Heart right ventricle (tissue), 16 donors: ENCODE measurements around the gene OGT. TPM values are rescaled to one million over a fixed set of nuclear protein-coding genes. Genes with fewer than 3 reads are reported as not detected.
"Not testable (repeated sequence)": the region's sequence is repeated elsewhere in the genome, so short reads cannot be mapped to it uniquely, and the experiment has no call there.

Experiments used
- ATAC-seq, 8 donors: fragments of 200-7000 bp; cut with Tn5 transposase; one replicate each; pipeline ENCODE4 v1.9.1; 2020; ENCODE audit warnings: mild to moderate bottlenecking in 8 of 8, moderate library complexity in 8 of 8, moderate number of reproducible peaks in 1 of 8
- DNase-seq, 2 donors: peaks; one replicate each; pipeline ENCODE4 v3.0.0-alpha.2; 2020
- H3K27ac ChIP-seq, 10 donors: fragments of 200-600 bp; sonication (generic) in 2 of 10; one replicate each; pipeline versions ENCODE4 v1.5.0 to v1.8.0; 2020 to 2022; ENCODE audit warnings: mild to moderate bottlenecking in 3 of 10
- H3K27me3 ChIP-seq, 7 donors: fragments of 200-600 bp; one replicate each; pipeline ENCODE4 v1.8.0; 2021 to 2022; ENCODE audit warnings: mild to moderate bottlenecking in 2 of 7
- H3K36me3 ChIP-seq, 9 donors: fragments of 200-600 bp; sonication (generic) in 1 of 9; one replicate each; pipeline versions ENCODE4 v1.5.0 to v1.8.0; 2020 to 2022; ENCODE audit warnings: mild to moderate bottlenecking in 2 of 9
- H3K4me1 ChIP-seq, 9 donors: fragments of 200-600 bp; sonication (generic) in 1 of 9; one replicate each; pipeline versions ENCODE4 v1.5.0 to v1.8.0; 2020 to 2022; ENCODE audit warnings: mild to moderate bottlenecking in 4 of 9
- H3K4me3 ChIP-seq, 10 donors: fragments of 200-600 bp; sonication (generic) in 2 of 10; one replicate each; pipeline versions ENCODE4 v1.5.0 to v1.8.0; 2020 to 2022; ENCODE audit warnings: mild to moderate bottlenecking in 7 of 10, moderate library complexity in 2 of 10
- H3K9me3 ChIP-seq, 11 donors: fragments of 200-600 bp in 10 of 11; sonication (generic) in 2 of 11; one replicate each; pipeline versions ENCODE4 v1.5.0 to v1.8.0; 2013 to 2022; ENCODE audit warnings: mild to moderate bottlenecking in 2 of 11, control low read depth in 1 of 11, moderate library complexity in 1 of 11
- WGBS, 2 donors: extraction: QIAGEN DNeasy Blood & Tissue Kit; methylation state at CpG; one replicate each; pipeline ENCODE4 v1.1.7; 2013; ENCODE audit warnings: inconsistent platforms in 1 of 2; 5-methylcytosine and 5-hydroxymethylcytosine counted together
- intact Hi-C, 10 donors: fragments of 100-400 bp; cut with DNase I; formaldehyde crosslinking; loops; one replicate each; pipeline versions ENCODE4 v1.11.1 to v1.14.2; 2022
- polyA plus RNA-seq, 2 donors: library from polyadenylated mRNA; stranded (reverse); fragments of 200-250 nt; gene quantifications; one replicate each; pipeline ENCODE4 v1.2.3, GENCODE V29; 2013
- total RNA-seq, 10 donors: library from RNA; stranded (reverse); fragmentation: NEBNext Ultra II Directional in 3 of 10; extraction: Animal tissue kit (Norgen Biotek cat#: 25700) in 3 of 10; gene quantifications; one replicate each; pipeline versions ENCODE4 v1.2.1 to v1.2.4, GENCODE V29; 2021 to 2023
- TF ChIP-seq, protein P1 (sequence below), 9 donors: fragments of 200-600 bp; sonication (generic) in 2 of 9; IDR thresholded peaks; one replicate each; pipeline versions ENCODE4 v1.5.0 to v1.8.0; 2021 to 2022; ENCODE audit warnings: antibody characterized with exemption in 9 of 9, mild to moderate bottlenecking in 5 of 9, moderate library complexity in 1 of 9
- donor health status: Arrhythmogenic right ventricular cardiomyopathy.
- donor health status: ischemic (EF 13 %, LVEDD 7.1; RV severe dilation, severe dysfunction).
- donor health status: healthy with polysubstance abuse.
- donor health status: DM: no; HTN: yes; CAD: no.
- donor health status: DM: no; HTN: no; CAD: no.
- donor health status: ischemic (EF 25% LVEDD 6.9; RV normal size, moderate dysfunction).
- donor health status: ischemic (EF 25% LVEDD 5.7; RV mildly dilated, moderate dysfunction).
- donor health status: healthy.
- donor health status: DM: yes; HTN: yes; CAD: no.
- donor health status: Ischemic cardiomyopathy.
- donor health status: ischemic (EF 35%, LVEDD 5.7; RV mildly dilated, moderate dysfunction).
- donor health status: nonischemic (EF 11% LVEDD 7.7; RV severe dilation, severe dysfunction).
- donor health status: DM: yes; HTN: yes; CAD: no.
- donor health status: PGD.
- donor health status: ischemic (EF 29% LVEDD 5.4; RV normal size, mild dysfunction).
- donor health status: nonischemic (EF 23%, LVEDD 6.1; RV moderate dilation, normal function).

The OGT gene
- total and polyA plus RNA-seq, 12 donors, result 16.1 to 92.1 (median 77.8) TPM

DNA sequence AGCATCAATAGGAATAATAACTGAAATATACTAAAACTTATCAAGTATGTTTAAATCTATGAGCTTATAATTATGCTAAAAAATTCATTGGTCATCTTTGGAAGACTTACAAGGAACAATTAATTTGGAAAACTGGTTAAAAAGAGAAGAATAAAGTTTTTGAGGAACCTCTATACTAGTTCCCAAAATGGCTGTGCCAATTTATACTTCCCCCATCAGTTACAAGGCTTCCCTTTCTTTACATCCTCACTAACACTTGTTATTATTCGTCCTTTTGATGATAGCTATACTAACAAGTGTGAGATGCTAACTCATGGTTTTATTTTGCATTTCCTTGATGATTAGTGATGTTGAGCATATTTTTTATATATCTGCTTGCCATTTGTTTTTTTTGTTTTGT, 17.1 kb downstream of the OGT start:
- intact Hi-C loops, result loop anchor here in 1 of 10 donors (10.0 kb wide), 2 partner anchors 55 to 95 kb away; no protein-coding TSS in a partner anchor
- Histone ChIP-seq H3K9me3 (no peaks in the 10 kb centered on the region), H3K4me1 (peaks cover 0 to 19% (median 1%) of the 10 kb centered on the region in 9 donors), H3K4me3 (no peak overlapping the region), H3K27ac (no peak overlapping the region), H3K36me3 (peaks cover 0 to 92% (median 2%) of the 10 kb centered on the region in 9 donors), H3K27me3 (peaks cover 0 to 17% (median 0%) of the 10 kb centered on the region in 7 donors)
- WGBS, 2 donors, result 73 to 74% methylated on average over 1 of the region's 1 CpG
- TF ChIP-seq, protein P1, sequence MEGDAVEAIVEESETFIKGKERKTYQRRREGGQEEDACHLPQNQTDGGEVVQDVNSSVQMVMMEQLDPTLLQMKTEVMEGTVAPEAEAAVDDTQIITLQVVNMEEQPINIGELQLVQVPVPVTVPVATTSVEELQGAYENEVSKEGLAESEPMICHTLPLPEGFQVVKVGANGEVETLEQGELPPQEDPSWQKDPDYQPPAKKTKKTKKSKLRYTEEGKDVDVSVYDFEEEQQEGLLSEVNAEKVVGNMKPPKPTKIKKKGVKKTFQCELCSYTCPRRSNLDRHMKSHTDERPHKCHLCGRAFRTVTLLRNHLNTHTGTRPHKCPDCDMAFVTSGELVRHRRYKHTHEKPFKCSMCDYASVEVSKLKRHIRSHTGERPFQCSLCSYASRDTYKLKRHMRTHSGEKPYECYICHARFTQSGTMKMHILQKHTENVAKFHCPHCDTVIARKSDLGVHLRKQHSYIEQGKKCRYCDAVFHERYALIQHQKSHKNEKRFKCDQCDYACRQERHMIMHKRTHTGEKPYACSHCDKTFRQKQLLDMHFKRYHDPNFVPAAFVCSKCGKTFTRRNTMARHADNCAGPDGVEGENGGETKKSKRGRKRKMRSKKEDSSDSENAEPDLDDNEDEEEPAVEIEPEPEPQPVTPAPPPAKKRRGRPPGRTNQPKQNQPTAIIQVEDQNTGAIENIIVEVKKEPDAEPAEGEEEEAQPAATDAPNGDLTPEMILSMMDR (IDR thresholded peaks at IDR 0.05), result no peak
- ATAC-seq (no peak), DNase-seq (no peak)

DNA sequence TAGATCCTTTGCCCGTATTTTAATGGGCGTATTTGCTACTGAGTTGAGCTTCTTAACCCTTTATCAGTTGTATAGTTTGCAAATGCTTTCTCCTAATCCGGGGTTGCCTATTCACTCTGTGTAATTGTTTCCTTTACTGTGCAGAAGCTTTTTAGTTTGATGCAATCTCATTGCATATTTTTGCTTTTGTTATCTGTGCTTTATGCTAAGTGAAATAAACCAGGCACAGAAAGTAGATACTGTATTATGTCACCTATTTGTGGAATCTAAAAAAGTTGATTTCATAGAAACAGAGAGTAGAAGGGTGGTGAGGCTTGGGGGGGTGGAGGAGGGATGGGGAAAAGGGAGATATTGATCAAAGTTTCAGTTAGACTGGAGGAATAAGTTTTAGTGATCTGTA, 17.7 kb downstream of the OGT start:
- H3K9me3 ChIP-seq, result no peaks in the 10 kb centered on the region
- peaks cover 0 to 92% (median 2%) of the 10 kb centered on the region in 9 donors for H3K36me3 ChIP-seq
- intact Hi-C loops, result no loop called here
- TF ChIP-seq, protein P1 (IDR thresholded peaks at IDR 0.05), result no peak
- H3K4me3 ChIP-seq, result no peak overlapping the region
- peaks cover 0 to 12% (median 0%) of the 10 kb centered on the region in 7 donors for H3K27me3 ChIP-seq
- 31 to 63% methylated on average over 3 of the region's 3 CpGs for WGBS, 2 donors
- no peak overlapping the region for H3K27ac ChIP-seq
- peaks cover 0 to 15% (median 0%) of the 10 kb centered on the region in 9 donors for H3K4me1 ChIP-seq
- ATAC-seq (no peak), DNase-seq (no peak)

DNA sequence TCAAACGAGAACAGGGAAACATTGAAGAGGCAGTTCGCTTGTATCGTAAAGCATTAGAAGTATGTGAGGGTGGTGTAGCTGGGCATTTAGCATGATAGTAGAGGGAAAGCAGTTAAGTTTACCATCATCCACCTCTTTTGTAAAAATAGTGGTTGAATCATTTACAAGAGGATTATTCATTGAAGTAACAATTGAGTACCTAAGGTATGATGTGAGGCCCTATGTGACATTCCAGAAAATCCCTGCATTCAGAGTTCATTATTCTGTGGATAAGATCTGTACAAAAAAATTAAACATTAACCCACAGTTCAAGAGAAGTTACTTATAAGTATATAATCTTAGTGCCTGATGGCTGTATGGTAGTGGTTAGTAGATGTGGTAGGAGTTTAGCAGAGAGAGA, 23.1 kb downstream of the OGT start:
- Histone ChIP-seq H3K4me3 (no peak overlapping the region), H3K36me3 (peaks cover 0 to 98% (median 10%) of the 10 kb centered on the region in 9 donors), H3K27me3 (no peaks in the 10 kb centered on the region), H3K4me1 (no peaks in the 10 kb centered on the region), H3K9me3 (no peaks in the 10 kb centered on the region), H3K27ac (no peak overlapping the region)
- intact Hi-C loops, result no loop called here
- TF ChIP-seq, protein P1 (IDR thresholded peaks at IDR 0.05), result no peak
- ATAC-seq, result no peak
- WGBS, 2 donors, result 72 to 79% methylated on average over 3 of the region's 3 CpGs
- no peak for DNase-seq

DNA sequence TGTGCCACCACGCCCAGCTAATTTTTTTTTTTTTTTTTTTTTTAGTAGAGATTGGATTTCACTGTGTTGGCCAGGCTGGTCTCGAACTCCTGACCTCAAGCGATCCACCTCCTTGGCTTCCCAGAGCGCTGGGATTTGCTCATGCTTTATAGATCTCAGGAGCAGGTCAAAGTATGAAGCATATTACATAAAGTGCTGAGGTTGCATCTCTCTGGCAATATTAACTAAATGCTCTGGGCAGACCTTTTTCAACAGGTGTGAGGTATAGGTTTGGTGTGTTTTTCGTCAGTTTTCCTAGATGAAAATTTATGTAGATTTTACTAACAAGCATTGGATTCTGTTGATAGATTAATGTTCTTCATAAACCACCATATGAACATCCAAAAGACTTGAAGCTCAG, 26.0 kb downstream of the OGT start:
- intact Hi-C loops, result no loop called here
- Histone ChIP-seq H3K27ac (no peak overlapping the region), H3K27me3 (no peaks in the 10 kb centered on the region), H3K9me3 (no peaks in the 10 kb centered on the region), H3K36me3 (peaks cover 0 to 99% (median 28%) of the 10 kb centered on the region in 9 donors), H3K4me1 (no peaks in the 10 kb centered on the region), H3K4me3 (no peak overlapping the region)
- TF ChIP-seq, protein P1 (IDR thresholded peaks at IDR 0.05), result no peak
- DNase-seq, result no peak
- ATAC-seq, result no peak
- WGBS, 2 donors, result 94 to 99% methylated on average over 5 of the region's 5 CpGs

DNA sequence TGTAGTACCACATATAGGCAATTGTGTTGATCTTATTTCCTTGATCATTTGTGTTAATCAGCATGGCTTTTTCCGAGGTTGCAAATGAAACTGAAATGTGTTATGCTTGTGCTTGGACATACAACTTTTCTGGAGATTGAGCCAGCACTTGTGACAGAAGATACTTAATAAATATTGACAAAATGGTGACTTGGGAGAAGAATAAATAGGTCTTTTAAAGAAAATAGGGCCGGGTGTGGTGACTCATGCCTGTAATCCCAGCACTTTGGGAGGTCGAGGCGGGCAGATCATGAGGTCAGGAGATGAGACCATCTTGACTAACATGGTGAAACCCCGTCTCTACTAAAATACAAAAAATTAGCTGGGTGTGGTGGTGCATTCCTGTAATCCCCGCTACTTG, 26.9 kb downstream of the OGT start:
- H3K4me3 ChIP-seq, H3K27me3 ChIP-seq, DNase-seq, H3K9me3 ChIP-seq, H3K4me1 ChIP-seq, H3K27ac ChIP-seq, ATAC-seq: not testable (repeated sequence)
- intact Hi-C loops, result loop anchor here in 4 of 10 donors (10.0 kb wide), 4 partner anchors 135 to 175 kb away; no protein-coding TSS in a partner anchor
- WGBS, 2 donors, result 91 to 95% methylated on average over 6 of the region's 6 CpGs
- H3K36me3 ChIP-seq, result peaks cover 0 to 99% (median 33%) of the 10 kb centered on the region in 9 donors
